ENCODE measurements around the gene CHCHD3. TPM values are rescaled to one million over a fixed set of nuclear protein-coding genes. Genes with fewer than 3 reads are reported as not detected.
"Not testable (repeated sequence)": the region's sequence is repeated elsewhere in the genome, so short reads cannot be mapped to it uniquely, and the experiment has no call there.

Gene CHCHD3
- total RNA-seq, 1 donor from 2014 or later, result 90.8 TPM

- no peak overlapping the region for H3K27ac ChIP-seq (ENCODE audit: low read depth, low read length)
- no peaks in the 10 kb centered on the region for H3K27me3 ChIP-seq (ENCODE audit: control insufficient read depth in 3 of 3, insufficient read depth in 3 of 3, low read length in 3 of 3)
- peaks cover 0 to 4% (median 0%) of the 10 kb centered on the region in 3 donors for H3K4me1 ChIP-seq (ENCODE audit: control insufficient read depth in 3 of 3, insufficient read depth in 3 of 3, low read length in 3 of 3)
- H3K9me3 ChIP-seq (ENCODE audit: control insufficient read depth in 3 of 3, low read length in 3 of 3), result no peaks in the 10 kb centered on the region
- H3K4me3 ChIP-seq (ENCODE audit: low read length in 3 of 3), result no peak overlapping the region
- H3K36me3 ChIP-seq (ENCODE audit: control insufficient read depth in 3 of 3, insufficient read depth in 3 of 3, low read length in 3 of 3), result no peaks in the 10 kb centered on the region
- no peak overlapping the region for H3K9ac ChIP-seq (ENCODE audit: low read depth in 1 of 3, low read length in 3 of 3)
These were observed 149.4 kb downstream of the CHCHD3 start for GRCh38 chr7:132932296-132933071.

DNA sequence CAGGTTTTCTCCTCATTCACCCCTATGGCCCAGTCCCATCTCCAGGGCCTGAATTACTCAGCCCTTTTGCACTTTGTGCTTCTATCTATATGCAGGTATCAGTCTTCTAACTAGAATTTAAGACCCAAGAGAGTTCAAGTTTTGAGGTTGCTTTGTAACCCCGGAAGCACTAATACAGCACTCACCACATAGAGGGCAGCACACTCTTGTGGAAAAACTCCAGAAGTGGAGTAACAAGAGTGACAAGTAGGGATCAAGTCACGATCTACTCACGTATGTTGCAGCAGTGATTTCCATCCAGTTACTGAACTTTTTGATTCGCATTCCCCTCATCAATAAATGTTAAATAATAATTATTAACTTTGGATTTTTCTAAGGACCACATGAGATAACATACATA is 151.0 kb downstream of the CHCHD3 start:
- no peak overlapping the region for H3K27ac ChIP-seq (ENCODE audit: low read depth, low read length)
- no peaks in the 10 kb centered on the region for H3K9me3 ChIP-seq (ENCODE audit: control insufficient read depth in 3 of 3, low read length in 3 of 3)
- no peaks in the 10 kb centered on the region for H3K27me3 ChIP-seq (ENCODE audit: control insufficient read depth in 3 of 3, insufficient read depth in 3 of 3, low read length in 3 of 3)
- H3K36me3 ChIP-seq (ENCODE audit: control insufficient read depth in 3 of 3, insufficient read depth in 3 of 3, low read length in 3 of 3), result no peaks in the 10 kb centered on the region
- H3K4me1 ChIP-seq (ENCODE audit: control insufficient read depth in 3 of 3, insufficient read depth in 3 of 3, low read length in 3 of 3), result peaks cover 0 to 4% (median 0%) of the 10 kb centered on the region in 3 donors
- H3K4me3 ChIP-seq (ENCODE audit: low read length in 3 of 3), result no peak overlapping the region
- no peak overlapping the region for H3K9ac ChIP-seq (ENCODE audit: low read depth in 1 of 3, low read length in 3 of 3)

- H3K27me3 ChIP-seq (ENCODE audit: control insufficient read depth in 3 of 3, insufficient read depth in 3 of 3, low read length in 3 of 3); H3K4me3 ChIP-seq (ENCODE audit: low read length in 3 of 3); H3K4me1 ChIP-seq (ENCODE audit: control insufficient read depth in 3 of 3, insufficient read depth in 3 of 3, low read length in 3 of 3); H3K27ac ChIP-seq (ENCODE audit: low read depth, low read length); H3K36me3 ChIP-seq (ENCODE audit: control insufficient read depth in 3 of 3, insufficient read depth in 3 of 3, low read length in 3 of 3); H3K9ac ChIP-seq (ENCODE audit: low read depth in 1 of 3, low read length in 3 of 3); H3K9me3 ChIP-seq (ENCODE audit: control insufficient read depth in 3 of 3, low read length in 3 of 3): not testable (repeated sequence)
These were observed 151.9 kb downstream of the CHCHD3 start for GRCh38 chr7:132929944-132930343.

DNA sequence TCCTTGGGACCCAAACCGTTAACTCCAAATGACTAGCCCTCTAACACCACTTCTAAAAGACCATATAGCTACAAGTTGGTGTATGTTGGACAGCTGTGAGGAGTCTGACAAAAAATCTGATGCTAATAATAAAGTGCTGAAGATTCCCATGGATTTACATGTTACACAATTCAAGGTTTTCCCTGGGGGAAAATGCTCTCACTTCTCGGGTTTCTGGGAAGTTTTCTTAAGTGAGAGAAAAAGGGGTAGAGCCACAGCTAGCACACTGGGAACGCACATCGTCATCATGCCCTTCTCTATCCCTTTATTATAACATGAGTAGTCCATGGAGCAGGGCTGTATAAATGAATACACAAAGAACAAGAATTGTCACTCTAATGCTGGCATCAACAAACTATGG is 162.1 kb downstream of the CHCHD3 start:
- no peaks in the 10 kb centered on the region for H3K9me3 ChIP-seq (ENCODE audit: control insufficient read depth in 3 of 3, low read length in 3 of 3)
- H3K36me3 ChIP-seq (ENCODE audit: control insufficient read depth in 3 of 3, insufficient read depth in 3 of 3, low read length in 3 of 3), result no peaks in the 10 kb centered on the region
- H3K4me3 ChIP-seq (ENCODE audit: low read length in 3 of 3), result no peak overlapping the region
- no peaks in the 10 kb centered on the region for H3K27me3 ChIP-seq (ENCODE audit: control insufficient read depth in 3 of 3, insufficient read depth in 3 of 3, low read length in 3 of 3)
- H3K27ac ChIP-seq (ENCODE audit: low read depth, low read length), result no peak overlapping the region
- no peak overlapping the region for H3K9ac ChIP-seq (ENCODE audit: low read depth in 1 of 3, low read length in 3 of 3)
- no peaks in the 10 kb centered on the region for H3K4me1 ChIP-seq (ENCODE audit: control insufficient read depth in 3 of 3, insufficient read depth in 3 of 3, low read length in 3 of 3)

DNA sequence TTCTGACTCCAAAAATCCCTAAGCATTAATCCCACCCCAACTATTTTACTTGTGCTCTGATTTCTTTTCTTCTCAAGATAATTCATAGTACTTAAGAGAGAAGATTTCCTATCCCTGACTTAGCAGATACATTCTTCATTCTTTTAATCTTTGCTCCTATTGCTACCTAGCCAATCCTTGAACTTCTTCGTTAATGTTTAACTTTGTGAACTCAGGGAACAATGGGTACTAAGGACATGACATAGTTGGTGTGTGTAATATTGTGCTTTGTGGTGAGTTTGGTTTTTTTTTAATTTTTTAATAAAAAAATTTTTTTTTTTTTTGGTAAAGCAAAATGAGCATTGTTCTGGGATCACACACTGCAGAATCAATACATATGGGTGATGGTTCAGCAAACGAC is 166.2 kb downstream of the CHCHD3 start:
- H3K27ac ChIP-seq (ENCODE audit: low read depth, low read length), result no peak overlapping the region
- no peak overlapping the region for H3K4me3 ChIP-seq (ENCODE audit: low read length in 3 of 3)
- H3K36me3 ChIP-seq (ENCODE audit: control insufficient read depth in 3 of 3, insufficient read depth in 3 of 3, low read length in 3 of 3), result no peaks in the 10 kb centered on the region
- H3K9ac ChIP-seq (ENCODE audit: low read depth in 1 of 3, low read length in 3 of 3), result no peak overlapping the region
- H3K27me3 ChIP-seq (ENCODE audit: control insufficient read depth in 3 of 3, insufficient read depth in 3 of 3, low read length in 3 of 3), result no peaks in the 10 kb centered on the region
- H3K4me1 ChIP-seq (ENCODE audit: control insufficient read depth in 3 of 3, insufficient read depth in 3 of 3, low read length in 3 of 3), result no peaks in the 10 kb centered on the region
- H3K9me3 ChIP-seq (ENCODE audit: control insufficient read depth in 3 of 3, low read length in 3 of 3), result no peaks in the 10 kb centered on the region

- Histone ChIP-seq H3K27me3 (ENCODE audit: control insufficient read depth in 3 of 3, insufficient read depth in 3 of 3, low read length in 3 of 3) (no peaks in the 10 kb centered on the region), H3K9me3 (ENCODE audit: control insufficient read depth in 3 of 3, low read length in 3 of 3) (no peaks in the 10 kb centered on the region), H3K9ac (ENCODE audit: low read depth in 1 of 3, low read length in 3 of 3) (no peak overlapping the region), H3K4me3 (ENCODE audit: low read length in 3 of 3) (no peak overlapping the region), H3K27ac (ENCODE audit: low read depth, low read length) (no peak overlapping the region), H3K36me3 (ENCODE audit: control insufficient read depth in 3 of 3, insufficient read depth in 3 of 3, low read length in 3 of 3) (no peaks in the 10 kb centered on the region), H3K4me1 (ENCODE audit: control insufficient read depth in 3 of 3, insufficient read depth in 3 of 3, low read length in 3 of 3) (peaks cover 0 to 6% (median 0%) of the 10 kb centered on the region in 3 donors)
These were observed 171.2 kb downstream of the CHCHD3 start for GRCh38 chr7:132910657-132911056.

GRCh38 chr7:132907380-132907940 is 174.4 kb downstream of the CHCHD3 start:
- no peaks in the 10 kb centered on the region for H3K36me3 ChIP-seq (ENCODE audit: control insufficient read depth in 3 of 3, insufficient read depth in 3 of 3, low read length in 3 of 3)
- no peak overlapping the region for H3K27ac ChIP-seq (ENCODE audit: low read depth, low read length)
- H3K4me1 ChIP-seq (ENCODE audit: control insufficient read depth in 3 of 3, insufficient read depth in 3 of 3, low read length in 3 of 3), result peaks cover 0 to 6% (median 0%) of the 10 kb centered on the region in 3 donors
- H3K9me3 ChIP-seq (ENCODE audit: control insufficient read depth in 3 of 3, low read length in 3 of 3), result no peaks in the 10 kb centered on the region
- no peak overlapping the region for H3K4me3 ChIP-seq (ENCODE audit: low read length in 3 of 3)
- no peaks in the 10 kb centered on the region for H3K27me3 ChIP-seq (ENCODE audit: control insufficient read depth in 3 of 3, insufficient read depth in 3 of 3, low read length in 3 of 3)
- no peak overlapping the region for H3K9ac ChIP-seq (ENCODE audit: low read depth in 1 of 3, low read length in 3 of 3)

GRCh38 chr7:132906193-132906835 is 175.6 kb downstream of the CHCHD3 start:
- H3K4me1 ChIP-seq (ENCODE audit: control insufficient read depth in 3 of 3, insufficient read depth in 3 of 3, low read length in 3 of 3), result peaks cover 0 to 6% (median 0%) of the 10 kb centered on the region in 3 donors
- no peaks in the 10 kb centered on the region for H3K36me3 ChIP-seq (ENCODE audit: control insufficient read depth in 3 of 3, insufficient read depth in 3 of 3, low read length in 3 of 3)
- H3K4me3 ChIP-seq (ENCODE audit: low read length in 3 of 3), result no peak overlapping the region
- H3K9me3 ChIP-seq (ENCODE audit: control insufficient read depth in 3 of 3, low read length in 3 of 3), result no peaks in the 10 kb centered on the region
- H3K9ac ChIP-seq (ENCODE audit: low read depth in 1 of 3, low read length in 3 of 3), result no peak overlapping the region
- no peak overlapping the region for H3K27ac ChIP-seq (ENCODE audit: low read depth, low read length)
- H3K27me3 ChIP-seq (ENCODE audit: control insufficient read depth in 3 of 3, insufficient read depth in 3 of 3, low read length in 3 of 3), result no peaks in the 10 kb centered on the region

DNA sequence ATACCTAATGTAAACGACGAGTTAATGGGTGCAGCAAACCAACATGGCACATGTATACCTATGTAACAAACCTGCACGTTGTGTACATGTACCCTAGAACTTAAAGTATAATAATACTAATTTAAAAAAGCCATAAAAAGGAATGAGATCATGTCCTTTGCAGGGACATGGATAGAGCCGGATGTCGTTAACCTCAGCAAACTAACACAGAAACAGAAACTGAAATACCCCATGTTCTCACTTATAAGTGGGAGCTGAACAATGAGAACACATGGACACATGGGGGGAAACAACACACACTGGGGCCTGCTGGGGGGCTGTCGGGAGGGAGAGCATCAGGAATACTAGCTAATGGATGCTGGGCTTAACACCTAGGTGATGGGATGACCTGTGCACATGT is 176.8 kb downstream of the CHCHD3 start:
- H3K9me3 ChIP-seq (ENCODE audit: control insufficient read depth in 3 of 3, low read length in 3 of 3); H3K36me3 ChIP-seq (ENCODE audit: control insufficient read depth in 3 of 3, insufficient read depth in 3 of 3, low read length in 3 of 3); H3K27ac ChIP-seq (ENCODE audit: low read depth, low read length); H3K4me3 ChIP-seq (ENCODE audit: low read length in 3 of 3); H3K27me3 ChIP-seq (ENCODE audit: control insufficient read depth in 3 of 3, insufficient read depth in 3 of 3, low read length in 3 of 3); H3K4me1 ChIP-seq (ENCODE audit: control insufficient read depth in 3 of 3, insufficient read depth in 3 of 3, low read length in 3 of 3); H3K9ac ChIP-seq (ENCODE audit: low read depth in 1 of 3, low read length in 3 of 3): not testable (repeated sequence)

DNA sequence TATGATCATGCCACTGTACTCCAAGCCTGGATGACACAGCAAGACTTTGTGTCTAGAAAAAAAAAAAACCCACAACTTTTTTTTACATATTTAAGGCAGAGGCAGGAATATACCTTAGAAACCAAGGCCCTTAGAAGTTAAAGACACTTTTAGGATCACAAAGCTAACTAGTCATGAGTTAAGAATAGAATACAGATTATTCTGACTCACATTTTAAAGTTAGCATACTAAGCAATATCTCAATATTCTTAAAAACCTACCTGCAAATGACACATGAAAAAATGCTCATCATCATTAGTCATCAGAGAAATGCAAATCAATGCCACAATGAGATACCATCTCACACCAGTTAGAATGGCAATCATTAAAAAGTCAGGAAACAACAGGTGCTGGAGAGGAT is 177.7 kb downstream of the CHCHD3 start:
- Histone ChIP-seq H3K9me3 (ENCODE audit: control insufficient read depth in 3 of 3, low read length in 3 of 3) (no peaks in the 10 kb centered on the region), H3K27ac (ENCODE audit: low read depth, low read length) (no peak overlapping the region), H3K36me3 (ENCODE audit: control insufficient read depth in 3 of 3, insufficient read depth in 3 of 3, low read length in 3 of 3) (no peaks in the 10 kb centered on the region), H3K4me1 (ENCODE audit: control insufficient read depth in 3 of 3, insufficient read depth in 3 of 3, low read length in 3 of 3) (peaks cover 0 to 6% (median 0%) of the 10 kb centered on the region in 3 donors), H3K27me3 (ENCODE audit: control insufficient read depth in 3 of 3, insufficient read depth in 3 of 3, low read length in 3 of 3) (no peaks in the 10 kb centered on the region), H3K9ac (ENCODE audit: low read depth in 1 of 3, low read length in 3 of 3) (no peak overlapping the region), H3K4me3 (ENCODE audit: low read length in 3 of 3) (no peak overlapping the region)
